H9 (cell line): ENCODE results near the gene MYT1. TPM values are rescaled to one million over a fixed set of nuclear protein-coding genes. Genes with fewer than 3 reads are reported as not detected.
A peak's percentile ranks its signal among the peaks of the same experiment; 100 is the strongest.

ENCODE experiments used
- DNase-seq: peaks from one replicate; pipeline ENCODE4 v3.0.0-alpha.2; 2017
- H2AFZ ChIP-seq: one replicate; pipeline ENCODE4 v1.6.1; 2013; ENCODE audit warnings: mild to moderate bottlenecking, low read length, control low read depth, moderate library complexity
- H2AK5ac ChIP-seq: 2 replicates; pipeline ENCODE4 v1.6.1; 2013; ENCODE audit warnings: low read length, control low read depth, mixed read lengths; ENCODE audit not compliant: insufficient read length
- H2BK120ac ChIP-seq: one replicate; pipeline ENCODE4 v1.6.1; 2013; ENCODE audit warnings: low read depth, mild to moderate bottlenecking, low read length, control low read depth, inconsistent platforms; ENCODE audit not compliant: poor library complexity, severe bottlenecking
- H2BK12ac ChIP-seq: 2 replicates; pipeline ENCODE4 v1.6.1; 2013; ENCODE audit warnings: low read length, control low read depth, mixed read lengths, low read depth; ENCODE audit not compliant: insufficient read length
- H2BK15ac ChIP-seq: 2 replicates; pipeline ENCODE4 v1.6.1; 2013; ENCODE audit warnings: low read depth, low read length, control low read depth
- H2BK20ac ChIP-seq: one replicate; pipeline ENCODE4 v1.6.1; 2013; ENCODE audit warnings: low read depth, mild to moderate bottlenecking, low read length, control low read depth, inconsistent platforms; ENCODE audit not compliant: poor library complexity, severe bottlenecking
- H2BK5ac ChIP-seq: 2 replicates; pipeline ENCODE4 v1.6.1; 2013; ENCODE audit warnings: low read length, control low read depth, mixed read lengths; ENCODE audit not compliant: insufficient read length
- H3K14ac ChIP-seq: 2 replicates; pipeline ENCODE4 v1.6.1; 2013; ENCODE audit warnings: low read length, control low read depth; ENCODE audit not compliant: insufficient read depth
- H3K18ac ChIP-seq: 2 replicates; pipeline ENCODE4 v1.6.1; 2013; ENCODE audit warnings: low read depth, mild to moderate bottlenecking, mixed read lengths, low read length, control low read depth; ENCODE audit not compliant: insufficient read length
- H3K23ac ChIP-seq: 2 replicates; pipeline ENCODE4 v1.6.1; 2013; ENCODE audit warnings: low read length, control low read depth, mixed read lengths, low read depth; ENCODE audit not compliant: insufficient read length
- H3K23me2 ChIP-seq: 2 replicates; pipeline ENCODE4 v1.6.1; 2013; ENCODE audit warnings: low read depth, mild to moderate bottlenecking, mixed read lengths, low read length, control low read depth; ENCODE audit not compliant: insufficient read length, poor library complexity, severe bottlenecking
- H3K27ac ChIP-seq: 2 replicates; pipeline ENCODE4 v1.5.1; 2013; ENCODE audit warnings: low read length, control low read depth, mixed read lengths, low read depth; ENCODE audit not compliant: insufficient read length
- H3K27me3 ChIP-seq: 2 replicates; pipeline ENCODE4 v1.6.1; 2013; ENCODE audit warnings: low read length, control low read depth, inconsistent platforms; ENCODE audit not compliant: insufficient read depth
- H3K4ac ChIP-seq: 2 replicates; pipeline ENCODE4 v1.6.1; 2013; ENCODE audit warnings: low read depth, mild to moderate bottlenecking, control low read depth, inconsistent platforms, low read length, moderate library complexity
- H3K4me1 ChIP-seq: 2 replicates; pipeline ENCODE4 v1.6.1; 2013; ENCODE audit warnings: low read length, control low read depth, inconsistent platforms; ENCODE audit not compliant: insufficient read depth
- H3K4me2 ChIP-seq: 2 replicates; pipeline ENCODE4 v1.6.1; 2013; ENCODE audit warnings: low read length, control low read depth, mixed read lengths; ENCODE audit not compliant: insufficient read length, insufficient read depth
- H3K56ac ChIP-seq: 2 replicates; pipeline ENCODE4 v1.6.1; 2013; ENCODE audit warnings: low read depth, mild to moderate bottlenecking, mixed read lengths, low read length, control low read depth; ENCODE audit not compliant: insufficient read length
- H3K79me1 ChIP-seq: 2 replicates; pipeline ENCODE4 v1.6.1; 2013; ENCODE audit warnings: low read depth, mild to moderate bottlenecking, moderate library complexity, low read length, control low read depth, inconsistent platforms; ENCODE audit not compliant: insufficient read depth, poor library complexity, severe bottlenecking
- H3K79me2 ChIP-seq: 2 replicates; pipeline ENCODE4 v1.6.1; 2013; ENCODE audit warnings: low read length, control low read depth, inconsistent platforms; ENCODE audit not compliant: insufficient read depth
- H3K9ac ChIP-seq: 2 replicates; pipeline ENCODE4 v1.6.1; 2013; ENCODE audit warnings: low read length, control low read depth, mixed read lengths; ENCODE audit not compliant: insufficient read length; ENCODE audit errors: extremely low read depth
- H3K9me3 ChIP-seq: one replicate; pipeline ENCODE4 v1.6.1; 2013; ENCODE audit warnings: low read depth, low read length, inconsistent platforms; ENCODE audit not compliant: control insufficient read depth
- H3T11ph ChIP-seq: one replicate; pipeline ENCODE4 v1.6.1; 2013; ENCODE audit warnings: mild to moderate bottlenecking, low read length, control low read depth, inconsistent platforms
- H4K20me1 ChIP-seq: one replicate; pipeline ENCODE4 v1.6.1; 2013; ENCODE audit not compliant: control insufficient read depth, insufficient read length, insufficient read depth
- H4K5ac ChIP-seq: 2 replicates; pipeline ENCODE4 v1.6.1; 2013; ENCODE audit warnings: low read depth, mild to moderate bottlenecking, mixed read lengths, low read length, control low read depth; ENCODE audit not compliant: insufficient read length
- H4K8ac ChIP-seq: replicated peaks from 2 replicates; pipeline ENCODE4 v1.6.1; 2013; ENCODE audit warnings: low read length, control low read depth, mixed read lengths, low read depth; ENCODE audit not compliant: insufficient read length
- H4K91ac ChIP-seq: 2 replicates; pipeline ENCODE4 v1.6.1; 2013; ENCODE audit warnings: low read depth, mild to moderate bottlenecking, moderate library complexity, mixed read lengths, low read length, control low read depth; ENCODE audit not compliant: insufficient read length
- H3K27ac Mint-ChIP-seq, 3 experiments: 2 replicates in 2 of 3; 3 replicates in 1 of 3; pipeline ENCODE4 v1.8.0; 2020 to 2021; ENCODE audit warnings: mixed read lengths in 3 of 3, mild to moderate bottlenecking in 1 of 3, moderate library complexity in 1 of 3
- H3K27me3 Mint-ChIP-seq: 2 replicates; pipeline ENCODE4 v1.8.0; 2021; ENCODE audit warnings: low read depth, mild to moderate bottlenecking, moderate library complexity, mixed read lengths
- H3K36me3 Mint-ChIP-seq, 3 experiments: 2 replicates in 2 of 3; 3 replicates in 1 of 3; pipeline ENCODE4 v1.8.0; 2020 to 2021; ENCODE audit warnings: low read depth in 3 of 3, mixed read lengths in 3 of 3; ENCODE audit not compliant: insufficient read depth in 1 of 3
- H3K4me1 Mint-ChIP-seq, 2 experiments: 2 replicates each; pipeline ENCODE4 v1.8.0; 2020; ENCODE audit warnings: mixed read lengths in 2 of 2
- H3K4me3 Mint-ChIP-seq, 2 experiments: 2 replicates in 1 of 2; 3 replicates in 1 of 2; pipeline ENCODE4 v1.8.0; 2020 to 2021; ENCODE audit warnings: mild to moderate bottlenecking in 2 of 2, mixed read lengths in 2 of 2, moderate library complexity in 1 of 2
- H3K9me3 Mint-ChIP-seq, 2 experiments: 2 replicates in 1 of 2; 3 replicates in 1 of 2; pipeline ENCODE4 v1.8.0; 2020; ENCODE audit warnings: mild to moderate bottlenecking in 2 of 2, mixed read lengths in 2 of 2, moderate library complexity in 1 of 2
- WGBS: extraction: QIAGEN DNeasy Blood & Tissue Kit; methylation state at CpG from one replicate; pipeline ENCODE4 v1.1.7; 2013; ENCODE audit warnings: missing lambda C conversion rate, low lambda C conversion rate, mixed read lengths; ENCODE audit not compliant: insufficient read length; ENCODE audit errors: extremely low coverage; 5-methylcytosine and 5-hydroxymethylcytosine counted together
- total RNA-seq: library from RNA; stranded (reverse); gene quantifications from 2 replicates; pipeline ENCODE4 v1.2.1, GENCODE V29; 2021
- TF ChIP-seq, protein P1 (sequence below): fragments of 200-600 bp; sonication (generic); conservative IDR thresholded peaks from 3 replicates; pipeline ENCODE4 v1.8.0; 2021; ENCODE audit warnings: antibody characterized with exemption, mild to moderate bottlenecking

MYT1 gene
- total RNA-seq, 1 experiment from 2014 or later: 0.79 TPM

DNA sequence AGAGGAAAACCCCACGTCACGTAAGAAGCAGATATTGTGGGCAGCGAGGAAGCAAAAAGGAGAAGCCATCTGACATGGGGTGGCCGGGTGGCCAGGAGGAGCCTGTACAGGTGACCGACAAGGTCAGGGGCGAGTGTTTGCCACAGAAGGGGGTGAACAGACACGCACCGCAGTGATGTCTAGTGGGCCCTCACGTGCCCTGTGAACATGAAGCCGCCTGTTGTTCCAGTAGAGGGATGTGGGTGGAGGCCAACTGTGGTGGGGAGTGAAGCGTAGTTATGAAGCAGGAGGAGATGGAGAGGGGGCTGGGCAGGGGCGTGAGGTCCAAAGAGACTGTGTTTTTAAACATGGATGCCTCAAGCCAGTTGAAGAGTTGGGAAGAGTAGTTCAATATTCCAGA lies 20.5 kb downstream of the MYT1 start:
- no peak for DNase-seq
- Mint-ChIP-seq H3K27me3 (peaks cover 20% of the 10 kb centered on the region), H3K4me1 (peaks cover 22 to 24% of the 10 kb centered on the region in 2 experiments), H3K27ac (peak overlapping the region in 1 of 3 experiments; percentile 13; a peak in 2 of 7 replicates), H3K36me3 (peaks cover 3 to 9% (median 4%) of the 10 kb centered on the region in 3 experiments; a peak in 6 of 7 replicates), H3K9me3 (peaks cover 6 to 13% of the 10 kb centered on the region in 2 experiments), H3K4me3 (no peak overlapping the region)
- Histone ChIP-seq H2BK15ac (no peak overlapping the region), H3K14ac (no peak overlapping the region), H4K91ac (no peak overlapping the region), H2BK120ac (no peak overlapping the region), H3K4me2 (no peak overlapping the region), H4K8ac (no peak overlapping the region), H3K79me2 (no peaks in the 10 kb centered on the region), H2BK5ac (no peak overlapping the region), H2BK20ac (no peak overlapping the region), H3K23me2 (no peaks in the 10 kb centered on the region), H3K4ac (no peak overlapping the region), H3K27ac (no peak overlapping the region), H2AK5ac (no peak overlapping the region), H2AFZ (no peak overlapping the region), H3K27me3 (no peaks in the 10 kb centered on the region), H3K23ac (no peak overlapping the region), H3K9ac (no peak overlapping the region), H4K20me1 (no peaks in the 10 kb centered on the region), H3K4me1 (peaks cover 13% of the 10 kb centered on the region; the same call in 1 of the 2 replicates), H3K56ac (no peak overlapping the region), H4K5ac (no peak overlapping the region), H2BK12ac (no peak overlapping the region), H3K9me3 (no peaks in the 10 kb centered on the region), H3T11ph (no peak overlapping the region), H3K79me1 (no peaks in the 10 kb centered on the region), H3K18ac (no peak overlapping the region)
- TF ChIP-seq, protein P1, sequence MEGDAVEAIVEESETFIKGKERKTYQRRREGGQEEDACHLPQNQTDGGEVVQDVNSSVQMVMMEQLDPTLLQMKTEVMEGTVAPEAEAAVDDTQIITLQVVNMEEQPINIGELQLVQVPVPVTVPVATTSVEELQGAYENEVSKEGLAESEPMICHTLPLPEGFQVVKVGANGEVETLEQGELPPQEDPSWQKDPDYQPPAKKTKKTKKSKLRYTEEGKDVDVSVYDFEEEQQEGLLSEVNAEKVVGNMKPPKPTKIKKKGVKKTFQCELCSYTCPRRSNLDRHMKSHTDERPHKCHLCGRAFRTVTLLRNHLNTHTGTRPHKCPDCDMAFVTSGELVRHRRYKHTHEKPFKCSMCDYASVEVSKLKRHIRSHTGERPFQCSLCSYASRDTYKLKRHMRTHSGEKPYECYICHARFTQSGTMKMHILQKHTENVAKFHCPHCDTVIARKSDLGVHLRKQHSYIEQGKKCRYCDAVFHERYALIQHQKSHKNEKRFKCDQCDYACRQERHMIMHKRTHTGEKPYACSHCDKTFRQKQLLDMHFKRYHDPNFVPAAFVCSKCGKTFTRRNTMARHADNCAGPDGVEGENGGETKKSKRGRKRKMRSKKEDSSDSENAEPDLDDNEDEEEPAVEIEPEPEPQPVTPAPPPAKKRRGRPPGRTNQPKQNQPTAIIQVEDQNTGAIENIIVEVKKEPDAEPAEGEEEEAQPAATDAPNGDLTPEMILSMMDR: no peak
- WGBS: no CpG with 5 or more reads among the region's 12 CpGs
